Measurements from ENCODE around the gene BRD1.

BRD1 gene

GRCh38 chr22:49866134-49866533 lies 38.5 kb upstream of the BRD1 start:
- Histone ChIP-seq H3K4me1 (ENCODE audit: control insufficient read depth in 5 of 5, insufficient read depth in 5 of 5, low read length in 5 of 5) (peaks cover 0 to 7% (median 4%) of the 10 kb centered on the region in 5 donors), H3K9ac (ENCODE audit: low read length in 5 of 5) (no peak overlapping the region), H3K27me3 (ENCODE audit: control insufficient read depth in 5 of 5, insufficient read depth in 4 of 5, low read length in 5 of 5) (no peaks in the 10 kb centered on the region), H3K36me3 (ENCODE audit: control insufficient read depth in 5 of 5, insufficient read depth in 5 of 5, low read length in 5 of 5) (peaks cover 0 to 3% (median 0%) of the 10 kb centered on the region in 5 donors), H3K27ac (ENCODE audit: low read depth, low read length) (no peak overlapping the region), H3K4me3 (ENCODE audit: low read depth in 1 of 5, low read length in 5 of 5) (no peak overlapping the region), H3K9me3 (ENCODE audit: control insufficient read depth in 5 of 5, low read length in 5 of 5) (peaks cover 13 to 38% (median 35%) of the 10 kb centered on the region in 5 donors)

- Histone ChIP-seq H3K4me3 (ENCODE audit: low read depth in 1 of 5, low read length in 5 of 5) (no peak overlapping the region), H3K9ac (ENCODE audit: low read length in 5 of 5) (no peak overlapping the region), H3K9me3 (ENCODE audit: control insufficient read depth in 5 of 5, low read length in 5 of 5) (peaks cover 13 to 38% (median 34%) of the 10 kb centered on the region in 5 donors), H3K27ac (ENCODE audit: low read depth, low read length) (no peak overlapping the region), H3K4me1 (ENCODE audit: control insufficient read depth in 5 of 5, insufficient read depth in 5 of 5, low read length in 5 of 5) (peaks cover 0 to 7% (median 4%) of the 10 kb centered on the region in 5 donors), H3K36me3 (ENCODE audit: control insufficient read depth in 5 of 5, insufficient read depth in 5 of 5, low read length in 5 of 5) (peaks cover 0 to 3% (median 0%) of the 10 kb centered on the region in 5 donors), H3K27me3 (ENCODE audit: control insufficient read depth in 5 of 5, insufficient read depth in 4 of 5, low read length in 5 of 5) (no peaks in the 10 kb centered on the region)
These were observed 37.5 kb upstream of the BRD1 start for GRCh38 chr22:49865156-49865555.

GRCh38 chr22:49863931-49864330 lies 36.3 kb upstream of the BRD1 start:
- peaks cover 0 to 3% (median 0%) of the 10 kb centered on the region in 5 donors for H3K36me3 ChIP-seq (ENCODE audit: control insufficient read depth in 5 of 5, insufficient read depth in 5 of 5, low read length in 5 of 5)
- peaks cover 8 to 27% (median 24%) of the 10 kb centered on the region in 5 donors for H3K9me3 ChIP-seq (ENCODE audit: control insufficient read depth in 5 of 5, low read length in 5 of 5)
- no peak overlapping the region for H3K9ac ChIP-seq (ENCODE audit: low read length in 5 of 5)
- peaks cover 0 to 7% (median 4%) of the 10 kb centered on the region in 5 donors for H3K4me1 ChIP-seq (ENCODE audit: control insufficient read depth in 5 of 5, insufficient read depth in 5 of 5, low read length in 5 of 5)
- H3K27me3 ChIP-seq (ENCODE audit: control insufficient read depth in 5 of 5, insufficient read depth in 4 of 5, low read length in 5 of 5) = no peaks in the 10 kb centered on the region
- no peak overlapping the region for H3K4me3 ChIP-seq (ENCODE audit: low read depth in 1 of 5, low read length in 5 of 5)
- H3K27ac ChIP-seq (ENCODE audit: low read depth, low read length) = no peak overlapping the region

- Histone ChIP-seq H3K4me3 (ENCODE audit: low read depth in 1 of 5, low read length in 5 of 5) (no peak overlapping the region), H3K9me3 (ENCODE audit: control insufficient read depth in 5 of 5, low read length in 5 of 5) (peaks cover 8 to 22% (median 21%) of the 10 kb centered on the region in 5 donors), H3K9ac (ENCODE audit: low read length in 5 of 5) (no peak overlapping the region), H3K27ac (ENCODE audit: low read depth, low read length) (no peak overlapping the region), H3K36me3 (ENCODE audit: control insufficient read depth in 5 of 5, insufficient read depth in 5 of 5, low read length in 5 of 5) (peaks cover 0 to 7% (median 0%) of the 10 kb centered on the region in 5 donors), H3K27me3 (ENCODE audit: control insufficient read depth in 5 of 5, insufficient read depth in 4 of 5, low read length in 5 of 5) (no peaks in the 10 kb centered on the region), H3K4me1 (ENCODE audit: control insufficient read depth in 5 of 5, insufficient read depth in 5 of 5, low read length in 5 of 5) (peaks cover 0 to 7% (median 4%) of the 10 kb centered on the region in 5 donors)
These were observed 34.8 kb upstream of the BRD1 start for GRCh38 chr22:49862496-49862776.

- H3K27me3 ChIP-seq (ENCODE audit: control insufficient read depth in 5 of 5, insufficient read depth in 4 of 5, low read length in 5 of 5) = no peaks in the 10 kb centered on the region
- H3K4me3 ChIP-seq (ENCODE audit: low read depth in 1 of 5, low read length in 5 of 5) = no peak overlapping the region
- H3K4me1 ChIP-seq (ENCODE audit: control insufficient read depth in 5 of 5, insufficient read depth in 5 of 5, low read length in 5 of 5) = peaks cover 0 to 7% (median 4%) of the 10 kb centered on the region in 5 donors
- H3K9me3 ChIP-seq (ENCODE audit: control insufficient read depth in 5 of 5, low read length in 5 of 5) = peaks cover 8 to 18% (median 15%) of the 10 kb centered on the region in 5 donors
- H3K36me3 ChIP-seq (ENCODE audit: control insufficient read depth in 5 of 5, insufficient read depth in 5 of 5, low read length in 5 of 5) = peaks cover 0 to 6% (median 0%) of the 10 kb centered on the region in 5 donors
- H3K9ac ChIP-seq (ENCODE audit: low read length in 5 of 5) = no peak overlapping the region
- H3K27ac ChIP-seq (ENCODE audit: low read depth, low read length) = no peak overlapping the region
These were observed 34.2 kb upstream of the BRD1 start for GRCh38 chr22:49861642-49862495.

- H3K4me1 ChIP-seq (ENCODE audit: control insufficient read depth in 5 of 5, insufficient read depth in 5 of 5, low read length in 5 of 5) = peaks cover 7 to 28% (median 25%) of the 10 kb centered on the region in 5 donors
- H3K9ac ChIP-seq (ENCODE audit: low read length in 5 of 5) = no peak overlapping the region
- no peak overlapping the region for H3K4me3 ChIP-seq (ENCODE audit: low read depth in 1 of 5, low read length in 5 of 5)
- H3K36me3 ChIP-seq (ENCODE audit: control insufficient read depth in 5 of 5, insufficient read depth in 5 of 5, low read length in 5 of 5) = peaks cover 0 to 4% (median 0%) of the 10 kb centered on the region in 5 donors
- H3K27me3 ChIP-seq (ENCODE audit: control insufficient read depth in 5 of 5, insufficient read depth in 4 of 5, low read length in 5 of 5) = no peaks in the 10 kb centered on the region
- no peaks in the 10 kb centered on the region for H3K9me3 ChIP-seq (ENCODE audit: control insufficient read depth in 5 of 5, low read length in 5 of 5)
- no peak overlapping the region for H3K27ac ChIP-seq (ENCODE audit: low read depth, low read length)
These were observed 31.2 kb upstream of the BRD1 start for GRCh38 chr22:49858827-49859226.

- no peak overlapping the region for H3K9ac ChIP-seq (ENCODE audit: low read length in 5 of 5)
- H3K36me3 ChIP-seq (ENCODE audit: control insufficient read depth in 5 of 5, insufficient read depth in 5 of 5, low read length in 5 of 5) = peaks cover 0 to 4% (median 0%) of the 10 kb centered on the region in 5 donors
- H3K4me1 ChIP-seq (ENCODE audit: control insufficient read depth in 5 of 5, insufficient read depth in 5 of 5, low read length in 5 of 5) = peaks cover 7 to 33% (median 26%) of the 10 kb centered on the region in 5 donors
- H3K27me3 ChIP-seq (ENCODE audit: control insufficient read depth in 5 of 5, insufficient read depth in 4 of 5, low read length in 5 of 5) = no peaks in the 10 kb centered on the region
- H3K27ac ChIP-seq (ENCODE audit: low read depth, low read length) = no peak overlapping the region
- H3K4me3 ChIP-seq (ENCODE audit: low read depth in 1 of 5, low read length in 5 of 5) = no peak overlapping the region
- no peaks in the 10 kb centered on the region for H3K9me3 ChIP-seq (ENCODE audit: control insufficient read depth in 5 of 5, low read length in 5 of 5)
These were observed 29.3 kb upstream of the BRD1 start for GRCh38 chr22:49856766-49857618.

- Histone ChIP-seq H3K36me3 (ENCODE audit: control insufficient read depth in 5 of 5, insufficient read depth in 5 of 5, low read length in 5 of 5) (peaks cover 0 to 4% (median 0%) of the 10 kb centered on the region in 5 donors), H3K9me3 (ENCODE audit: control insufficient read depth in 5 of 5, low read length in 5 of 5) (no peaks in the 10 kb centered on the region), H3K9ac (ENCODE audit: low read length in 5 of 5) (no peak overlapping the region), H3K27ac (ENCODE audit: low read depth, low read length) (no peak overlapping the region), H3K4me1 (ENCODE audit: control insufficient read depth in 5 of 5, insufficient read depth in 5 of 5, low read length in 5 of 5) (peaks cover 7 to 31% (median 26%) of the 10 kb centered on the region in 5 donors), H3K4me3 (ENCODE audit: low read depth in 1 of 5, low read length in 5 of 5) (peak overlapping the region in 1 of 5 donors; percentile 17), H3K27me3 (ENCODE audit: control insufficient read depth in 5 of 5, insufficient read depth in 4 of 5, low read length in 5 of 5) (no peaks in the 10 kb centered on the region)
These were observed 28.7 kb upstream of the BRD1 start for GRCh38 chr22:49856343-49856742.

- Histone ChIP-seq H3K27me3 (ENCODE audit: control insufficient read depth in 5 of 5, insufficient read depth in 4 of 5, low read length in 5 of 5) (peaks cover under 1 to 5% (median 3%) of the 10 kb centered on the region in 5 donors), H3K9me3 (ENCODE audit: control insufficient read depth in 5 of 5, low read length in 5 of 5) (no peaks in the 10 kb centered on the region), H3K27ac (ENCODE audit: low read depth, low read length) (no peak overlapping the region), H3K36me3 (ENCODE audit: control insufficient read depth in 5 of 5, insufficient read depth in 5 of 5, low read length in 5 of 5) (peaks cover 0 to 4% (median 0%) of the 10 kb centered on the region in 5 donors), H3K4me1 (ENCODE audit: control insufficient read depth in 5 of 5, insufficient read depth in 5 of 5, low read length in 5 of 5) (peaks cover 7 to 31% (median 26%) of the 10 kb centered on the region in 5 donors), H3K4me3 (ENCODE audit: low read depth in 1 of 5, low read length in 5 of 5) (peak overlapping the region; percentile 17 to 82 (median 76)), H3K9ac (ENCODE audit: low read length in 5 of 5) (peak overlapping the region in 4 of 5 donors; percentile 3 to 90 (median 76))
These were observed 27.7 kb upstream of the BRD1 start for GRCh38 chr22:49855251-49855911.

All from subcutaneous abdominal adipose tissue (tissue), 5 donors.